ENCODE measurements around the gene CTPS2.

CTPS2 gene

GRCh38 chrX:16658284-16658683 lies 54.2 kb downstream of the CTPS2 start:
- no peak for TF ChIP-seq MAX (IDR thresholded peaks at IDR 0.05; ENCODE audit: low read depth, low read length)
- TF ChIP-seq CTCF (IDR thresholded peaks at IDR 0.05; ENCODE audit: low read depth, low read length), result no peak
- TF ChIP-seq MYC (IDR thresholded peaks at IDR 0.05; ENCODE audit: low read depth, low read length), result no peak
- TF ChIP-seq POLR2A (IDR thresholded peaks at IDR 0.05; ENCODE audit: extremely low read depth, insufficient read length), result no peak

GRCh38 chrX:16654093-16654492 lies 58.4 kb downstream of the CTPS2 start:
- no peak for DNase-seq (ENCODE audit: low read depth)
- TF ChIP-seq CTCF (IDR thresholded peaks at IDR 0.05; ENCODE audit: low read depth, low read length), result no peak
- no peak for TF ChIP-seq MAX (IDR thresholded peaks at IDR 0.05; ENCODE audit: low read depth, low read length)
- no peak for TF ChIP-seq POLR2A (IDR thresholded peaks at IDR 0.05; ENCODE audit: extremely low read depth, insufficient read length)
- TF ChIP-seq MYC (IDR thresholded peaks at IDR 0.05; ENCODE audit: low read depth, low read length), result no peak

More at GRCh38 chrX:16658284-16658683, 54.2 kb downstream of the CTPS2 start:
- H3K4me3 ChIP-seq (ENCODE audit: low read depth, low read length), result no peak overlapping the region
- no peak for DNase-seq (ENCODE audit: low read depth)

GRCh38 chrX:16653424-16653823 lies 59.0 kb downstream of the CTPS2 start:
- no peak for DNase-seq (ENCODE audit: low read depth)
- no peak overlapping the region for H3K4me3 ChIP-seq (ENCODE audit: low read depth, low read length)
- TF ChIP-seq CTCF (IDR thresholded peaks at IDR 0.05; ENCODE audit: low read depth, low read length) (no peak), MAX (IDR thresholded peaks at IDR 0.05; ENCODE audit: low read depth, low read length) (no peak), MYC (IDR thresholded peaks at IDR 0.05; ENCODE audit: low read depth, low read length) (no peak), POLR2A (IDR thresholded peaks at IDR 0.05; ENCODE audit: extremely low read depth, insufficient read length) (no peak)

More at GRCh38 chrX:16654093-16654492, 58.4 kb downstream of the CTPS2 start:
- H3K4me3 ChIP-seq (ENCODE audit: low read depth, low read length), result no peak overlapping the region

GRCh38 chrX:16651391-16652024 lies 61.0 kb downstream of the CTPS2 start:
- no peak overlapping the region for H3K4me3 ChIP-seq (ENCODE audit: low read depth, low read length)
- TF ChIP-seq POLR2A (IDR thresholded peaks at IDR 0.05; ENCODE audit: extremely low read depth, insufficient read length) (no peak), MAX (IDR thresholded peaks at IDR 0.05; ENCODE audit: low read depth, low read length) (no peak), MYC (IDR thresholded peaks at IDR 0.05; ENCODE audit: low read depth, low read length) (no peak), CTCF (IDR thresholded peaks at IDR 0.05; ENCODE audit: low read depth, low read length) (no peak)
- no peak for DNase-seq (ENCODE audit: low read depth)

- no peak for DNase-seq (ENCODE audit: low read depth)
- no peak within 1 kb of the TSS for H3K4me3 ChIP-seq (ENCODE audit: low read depth, low read length)
- TF ChIP-seq MYC (IDR thresholded peaks at IDR 0.05; ENCODE audit: low read depth, low read length) (no peak), POLR2A (IDR thresholded peaks at IDR 0.05; ENCODE audit: extremely low read depth, insufficient read length) (no peak), MAX (IDR thresholded peaks at IDR 0.05; ENCODE audit: low read depth, low read length) (no peak), CTCF (IDR thresholded peaks at IDR 0.05; ENCODE audit: low read depth, low read length) (no peak)
These were observed 62.6 kb downstream of the CTPS2 start, which contains the start of gene S100G for GRCh38 chrX:16649858-16650257. S100G (plus strand) TSS chrX:16650158; CDS start chrX:16651007, 849 bp downstream.
